Panc1 (cell line): ENCODE measurements around the gene NCAPH2.

Source experiments
- CTCF ChIP-seq: fragments of 450-650 bp; IDR thresholded peaks from 2 replicates; pipeline ENCODE4 v1.5.1; 2017; ENCODE audit warnings: mild to moderate bottlenecking
- POLR2AphosphoS5 ChIP-seq: IDR thresholded peaks from 2 replicates; pipeline ENCODE4 v1.6.1; 2012; ENCODE audit warnings: mild to moderate bottlenecking, low read depth, low read length, moderate library complexity

- TF ChIP-seq CTCF (no peak), POLR2AphosphoS5 (no peak)
Measured at GRCh38 chr22:50525858-50526107, 17.8 kb downstream of the NCAPH2 start.
